ENCODE results near the gene PYY.
"Not testable (repeated sequence)": the region's sequence is repeated elsewhere in the genome, so short reads cannot be mapped to it uniquely, and the experiment has no call there.

The PYY gene

DNA sequence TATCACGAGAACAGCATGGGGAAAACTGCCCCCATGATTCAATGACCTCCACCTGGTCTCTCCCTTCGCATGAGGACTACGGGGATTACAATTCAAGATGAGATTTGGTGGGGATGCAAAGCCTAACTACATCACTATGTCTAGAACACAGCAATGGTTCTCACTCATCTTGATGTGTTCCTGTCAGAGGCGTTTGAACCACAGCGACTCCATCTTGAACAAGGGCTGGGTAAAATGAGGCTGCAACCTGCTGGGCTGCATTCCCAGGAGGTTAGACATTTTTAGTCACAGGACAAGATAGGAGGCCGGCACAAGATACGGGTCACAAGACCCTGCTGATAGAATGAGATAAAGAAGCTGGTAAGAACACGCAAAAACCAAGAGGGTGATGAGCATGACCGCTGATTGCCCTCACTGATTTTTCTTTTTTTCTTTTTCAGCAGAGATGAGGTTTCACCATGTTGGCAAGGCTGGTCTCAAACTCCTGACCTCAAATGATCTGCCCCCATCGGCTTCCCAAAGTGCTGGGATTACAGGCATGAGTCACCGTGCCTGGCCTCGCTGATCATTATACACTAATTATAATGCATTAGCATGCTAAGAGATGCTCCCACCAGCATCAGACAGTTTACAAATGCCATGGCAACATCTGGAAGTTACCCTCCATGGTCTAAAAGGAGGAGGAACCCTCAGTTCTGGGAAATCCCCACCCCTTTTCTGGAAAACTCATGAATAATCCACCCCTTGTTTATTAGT lies 8.5 kb downstream of the PYY start:
- no peak for DNase-seq (ENCODE audit: low read depth in 2 of 2)

DNA sequence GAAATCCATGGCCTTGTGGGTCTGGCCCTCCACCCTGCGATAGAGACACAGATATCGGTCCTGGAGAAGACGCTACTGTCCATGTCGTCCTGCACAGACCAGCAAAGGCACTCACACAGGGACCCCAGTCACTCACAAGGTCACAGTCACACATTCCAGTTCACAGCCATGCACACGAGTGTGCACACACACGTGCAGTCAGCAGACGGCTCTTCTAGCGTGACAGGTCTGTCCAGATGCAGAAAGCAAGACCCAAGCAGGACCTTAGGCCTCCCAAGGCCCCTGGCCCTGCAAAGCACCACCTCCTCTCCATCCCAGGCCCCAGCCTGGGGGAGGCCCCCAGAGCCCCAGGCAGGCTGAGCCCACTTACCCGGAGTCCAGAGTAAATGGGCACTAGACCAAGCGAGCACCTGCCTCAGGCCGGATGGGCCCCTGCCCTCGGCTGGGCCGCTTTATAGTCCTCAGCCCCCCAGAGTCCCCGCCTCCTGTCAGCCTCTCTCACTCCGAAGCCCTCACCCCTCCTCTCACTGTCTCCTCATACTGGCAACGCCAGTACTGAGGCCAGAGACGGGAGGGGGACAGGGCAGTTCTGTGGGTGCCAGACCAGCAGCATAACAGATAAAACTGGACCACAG lies 11.6 kb downstream of the PYY start, which contains the start of gene PPY:
Gene PPY, minus strand, starts transcription at position 426 of the 635 bp plus-strand sequence. CDS start 822 bp downstream, outside the sequence.
- DNase-seq (ENCODE audit: low read depth in 2 of 2), result no peak

DNA sequence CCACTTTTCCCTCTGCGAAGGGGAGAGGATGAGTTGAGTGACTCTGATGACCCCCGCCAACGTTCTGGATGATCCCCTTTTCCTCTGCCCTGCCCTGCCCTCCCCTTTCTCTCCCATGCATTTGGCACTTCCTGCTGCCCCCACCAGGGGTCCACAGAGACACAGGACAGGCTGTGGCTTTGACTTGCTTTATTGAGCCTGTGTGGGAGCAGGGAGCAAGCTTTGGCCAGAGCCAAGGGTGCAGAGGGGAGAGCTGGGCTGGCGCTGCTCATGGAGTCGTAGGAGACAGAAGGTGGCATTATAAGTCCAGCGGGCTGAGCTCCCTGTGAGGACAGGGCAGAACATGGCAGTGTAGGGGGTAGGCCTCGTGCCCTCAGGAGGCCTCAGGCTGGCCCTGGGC lies 13.1 kb downstream of the PYY start:
- DNase-seq (ENCODE audit: low read depth in 2 of 2), result no peak

DNA sequence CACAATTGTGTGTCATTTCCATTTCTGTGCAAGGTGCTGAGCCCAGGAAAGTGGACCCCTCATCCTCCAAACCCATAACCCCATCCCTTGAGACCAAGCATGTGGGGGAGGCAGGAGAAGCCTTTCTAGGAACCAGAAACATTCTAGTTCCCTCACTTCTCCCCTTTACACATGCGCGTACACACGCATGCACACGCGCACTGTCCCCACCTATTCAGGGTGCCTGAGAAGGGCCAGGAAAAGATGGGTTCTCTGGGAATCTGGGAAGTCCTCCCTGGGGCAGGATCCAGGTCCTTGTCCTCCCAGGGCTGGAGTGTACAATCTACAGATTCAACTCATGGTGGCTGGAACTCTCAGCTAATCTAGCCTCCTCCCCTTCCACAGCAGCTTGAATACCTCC lies 13.9 kb downstream of the PYY start:
- no peak for DNase-seq (ENCODE audit: low read depth in 2 of 2)

DNA sequence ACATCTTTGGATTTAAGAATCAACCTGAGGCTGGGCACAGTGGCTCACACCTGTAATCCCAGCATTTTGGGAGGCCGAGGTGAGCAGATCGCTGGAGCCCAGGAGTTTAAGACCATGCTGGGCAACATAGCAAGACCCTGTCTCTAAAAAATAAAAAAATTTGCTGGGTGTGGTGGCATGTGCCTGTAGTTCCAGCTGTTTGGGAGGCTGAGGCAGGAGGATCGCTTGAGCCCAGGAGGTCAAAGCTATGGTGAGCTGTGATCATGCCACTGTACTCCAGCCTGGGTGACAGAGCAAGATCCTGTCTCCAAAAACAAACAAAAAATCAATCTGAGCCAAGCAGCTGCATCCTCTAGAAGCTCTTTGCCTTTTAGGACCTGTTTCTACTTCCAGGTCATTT lies 14.3 kb downstream of the PYY start:
- not testable (repeated sequence) for DNase-seq (ENCODE audit: low read depth in 2 of 2)

DNA sequence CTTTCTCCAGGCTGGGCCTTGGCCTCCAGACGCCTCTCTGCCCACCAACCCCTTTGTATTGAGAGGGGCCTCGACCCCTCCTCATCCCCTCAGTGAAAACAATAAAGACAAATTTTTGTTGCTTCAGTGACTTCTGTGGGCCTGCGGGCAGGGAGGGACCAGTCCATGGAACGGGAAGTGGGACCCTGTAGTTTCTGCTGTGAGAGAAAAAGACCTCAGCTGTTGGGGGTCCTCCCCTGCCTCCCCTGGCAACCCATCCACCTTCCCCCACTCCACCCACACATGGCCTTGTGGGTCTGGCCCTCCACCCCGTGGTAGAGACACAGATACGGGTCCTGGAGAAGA lies 14.9 kb downstream of the PYY start:
- no peak for DNase-seq (ENCODE audit: low read depth in 2 of 2)

DNA sequence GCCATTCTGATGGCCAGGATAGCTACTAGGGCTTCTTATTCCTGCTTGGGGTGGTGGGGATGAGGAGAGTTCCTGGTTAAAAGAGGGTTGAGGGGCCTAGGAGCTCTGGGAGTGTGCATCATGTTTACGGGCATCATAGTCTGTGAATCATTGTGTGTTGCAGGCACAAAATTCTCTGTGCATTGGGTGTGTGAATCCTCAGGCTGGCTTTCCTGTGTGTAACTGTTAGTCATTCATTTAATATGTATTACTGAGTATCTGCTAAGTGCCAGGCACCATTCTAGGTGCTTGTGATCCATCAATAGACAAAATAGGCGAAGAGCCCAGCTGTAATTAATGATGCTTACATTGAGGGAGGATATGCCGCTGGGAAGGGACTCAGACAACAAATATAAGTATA lies 17.3 kb downstream of the PYY start:
- no peak for DNase-seq (ENCODE audit: low read depth in 2 of 2)

DNA sequence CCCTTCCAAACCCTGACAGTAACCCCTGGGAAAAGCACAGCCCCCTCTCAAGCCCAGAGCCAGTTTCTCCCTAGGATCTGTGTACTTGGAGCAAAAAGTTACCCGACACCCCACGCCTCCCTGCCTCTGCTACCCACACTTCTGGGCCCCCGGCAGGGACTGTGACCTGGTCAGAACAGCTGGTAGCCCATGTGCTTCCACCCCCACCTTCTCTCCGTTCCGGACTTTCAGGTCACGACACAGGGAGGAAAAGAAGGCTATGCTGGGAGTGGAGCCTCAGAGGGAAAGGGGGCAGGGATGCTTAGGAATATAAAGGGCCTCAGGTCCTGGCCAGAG lies 17.8 kb downstream of the PYY start:
- no peak for DNase-seq (ENCODE audit: low read depth in 2 of 2)

DNA sequence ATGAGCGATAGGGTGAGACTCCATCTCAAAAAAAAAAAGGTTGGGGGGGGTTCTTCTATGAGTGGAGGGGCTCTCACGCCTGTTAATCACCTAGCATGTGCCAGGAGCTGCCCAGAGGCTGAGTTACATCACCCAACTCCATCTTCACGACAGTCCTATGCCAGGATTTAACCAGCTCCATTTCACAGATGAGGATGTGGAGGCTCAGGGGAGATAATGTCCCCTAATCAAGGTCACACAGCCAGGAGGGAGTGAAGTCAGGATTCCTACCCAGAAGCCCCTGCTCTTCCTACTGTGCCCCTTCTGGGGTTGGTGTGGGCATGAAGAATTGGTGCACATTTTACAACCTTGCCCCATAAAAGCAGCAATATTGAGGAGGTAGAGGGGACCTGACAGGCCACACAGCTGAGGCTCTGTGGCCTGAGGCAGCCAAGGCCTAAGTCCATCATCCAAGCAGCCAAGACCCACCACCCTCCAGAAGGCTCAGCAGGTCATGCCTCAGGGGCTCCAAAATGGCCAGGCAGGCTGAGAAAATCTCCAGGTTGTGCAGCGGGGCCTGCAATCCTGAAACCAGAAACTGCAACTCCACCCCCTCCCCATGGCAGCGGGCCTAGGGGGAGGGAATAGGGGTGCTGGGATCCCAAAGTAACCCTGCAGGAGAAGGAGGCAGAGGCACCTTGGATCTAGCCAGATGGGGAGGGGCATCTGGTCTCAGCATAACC lies 18.4 kb downstream of the PYY start:
- DNase-seq (ENCODE audit: low read depth in 2 of 2), result no peak

DNA sequence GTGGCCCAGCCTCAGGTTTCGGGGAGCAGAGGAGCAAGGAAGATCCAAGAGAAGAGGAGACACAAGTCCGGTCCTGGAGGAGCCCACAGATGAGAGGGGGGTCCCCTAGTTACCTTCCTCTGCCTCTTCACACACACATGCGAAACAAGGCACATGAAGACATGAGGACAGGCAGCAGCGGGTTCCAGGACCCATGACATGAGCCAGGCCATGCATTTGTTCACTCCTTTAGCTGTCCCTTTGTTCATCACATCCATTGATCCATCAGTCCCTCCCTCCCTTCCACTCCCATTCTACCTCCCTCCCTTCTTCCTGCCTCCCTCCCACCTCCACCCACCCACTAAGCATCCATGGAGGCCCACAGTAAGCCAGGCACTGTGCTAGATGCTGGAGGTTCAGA lies 20.8 kb downstream of the PYY start:
- DNase-seq (ENCODE audit: low read depth in 2 of 2), result no peak

DNA sequence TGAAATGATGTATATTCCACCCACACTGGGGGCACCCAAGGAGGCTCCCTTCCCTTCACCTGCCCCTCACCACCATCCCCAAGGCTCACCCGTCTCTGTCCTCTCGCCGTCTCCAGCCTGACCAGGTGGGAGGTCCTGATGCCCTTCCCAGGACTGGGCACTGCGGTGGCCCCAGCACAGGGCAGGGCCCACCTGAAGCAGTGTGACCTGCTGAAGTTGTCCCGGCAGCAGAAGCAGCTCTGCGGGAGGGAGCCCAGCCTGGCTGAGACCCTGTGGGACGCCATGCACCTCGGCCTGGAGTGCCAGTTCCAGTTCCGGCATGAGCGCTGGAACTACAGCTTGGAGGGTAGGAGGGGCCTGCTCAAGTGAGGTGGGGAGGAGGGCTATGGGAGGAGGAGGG lies 21.4 kb downstream of the PYY start:
- no peak for DNase-seq (ENCODE audit: low read depth in 2 of 2)

DNA sequence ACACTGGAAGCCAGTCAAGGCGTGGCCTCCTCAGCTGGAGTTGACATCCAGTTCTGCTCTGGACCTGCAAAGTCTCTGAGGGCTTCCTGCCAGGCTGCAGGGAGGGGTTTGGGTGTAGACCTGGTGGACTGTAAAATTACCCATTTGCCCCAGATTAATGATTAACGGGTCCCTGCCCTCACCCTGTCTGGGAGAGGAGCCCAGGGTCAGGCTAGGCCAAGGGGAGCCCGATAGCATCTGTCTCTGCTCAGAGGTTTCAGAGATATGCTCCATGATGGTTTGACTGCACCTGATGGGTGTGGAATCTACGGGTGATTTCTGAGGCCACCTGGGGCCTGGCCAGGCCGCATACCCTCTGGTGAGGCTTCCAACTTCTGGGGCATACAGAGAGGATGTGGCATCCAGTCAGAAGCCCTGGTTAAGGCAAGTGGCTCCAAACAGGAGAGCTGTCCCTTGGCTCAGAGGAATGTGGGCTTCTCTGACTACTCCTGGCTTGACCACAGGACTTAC lies 22.6 kb downstream of the PYY start:
- DNase-seq (ENCODE audit: low read depth in 2 of 2), result no peak

DNA sequence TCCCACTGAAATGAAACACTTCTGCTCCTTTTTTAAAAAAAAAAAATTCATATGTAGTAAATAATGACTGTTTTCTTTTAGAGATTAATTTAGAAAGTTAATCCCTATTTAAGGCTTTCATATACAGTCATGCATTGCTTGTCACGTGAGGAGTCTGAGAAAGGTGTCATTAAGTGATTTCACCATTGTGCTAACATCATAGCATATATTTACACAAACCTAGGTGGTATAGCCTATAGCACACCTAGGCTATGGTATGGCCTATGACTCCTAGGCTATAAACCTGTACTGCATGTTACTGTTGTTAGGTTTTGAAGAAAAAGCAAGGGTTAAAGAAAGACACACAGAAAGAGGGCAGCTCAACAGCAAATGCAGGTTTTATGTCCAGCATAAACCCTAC lies 25.1 kb downstream of the PYY start:
- DNase-seq (ENCODE audit: low read depth in 2 of 2), result no peak

DNA sequence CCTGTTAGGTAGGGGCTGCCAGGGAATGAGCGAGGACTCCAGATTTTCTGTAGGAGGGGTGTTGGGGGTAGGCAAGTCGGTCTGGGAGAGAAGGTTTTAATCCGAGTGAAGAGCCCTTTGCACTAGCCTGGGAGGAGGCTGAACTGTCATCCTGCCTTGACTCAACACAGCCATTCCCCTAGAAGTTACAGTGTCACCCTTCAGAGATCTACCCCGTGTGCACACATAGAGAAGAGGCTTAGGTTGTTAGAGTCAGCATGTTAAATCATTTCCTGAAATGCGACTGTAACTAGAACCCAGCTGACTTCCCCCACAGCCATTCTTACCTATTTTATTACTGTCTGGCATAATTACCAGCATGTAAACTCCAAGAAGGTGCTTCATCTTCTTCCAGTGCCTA lies 25.8 kb downstream of the PYY start:
- not testable (repeated sequence) for DNase-seq (ENCODE audit: low read depth in 2 of 2)

DNA sequence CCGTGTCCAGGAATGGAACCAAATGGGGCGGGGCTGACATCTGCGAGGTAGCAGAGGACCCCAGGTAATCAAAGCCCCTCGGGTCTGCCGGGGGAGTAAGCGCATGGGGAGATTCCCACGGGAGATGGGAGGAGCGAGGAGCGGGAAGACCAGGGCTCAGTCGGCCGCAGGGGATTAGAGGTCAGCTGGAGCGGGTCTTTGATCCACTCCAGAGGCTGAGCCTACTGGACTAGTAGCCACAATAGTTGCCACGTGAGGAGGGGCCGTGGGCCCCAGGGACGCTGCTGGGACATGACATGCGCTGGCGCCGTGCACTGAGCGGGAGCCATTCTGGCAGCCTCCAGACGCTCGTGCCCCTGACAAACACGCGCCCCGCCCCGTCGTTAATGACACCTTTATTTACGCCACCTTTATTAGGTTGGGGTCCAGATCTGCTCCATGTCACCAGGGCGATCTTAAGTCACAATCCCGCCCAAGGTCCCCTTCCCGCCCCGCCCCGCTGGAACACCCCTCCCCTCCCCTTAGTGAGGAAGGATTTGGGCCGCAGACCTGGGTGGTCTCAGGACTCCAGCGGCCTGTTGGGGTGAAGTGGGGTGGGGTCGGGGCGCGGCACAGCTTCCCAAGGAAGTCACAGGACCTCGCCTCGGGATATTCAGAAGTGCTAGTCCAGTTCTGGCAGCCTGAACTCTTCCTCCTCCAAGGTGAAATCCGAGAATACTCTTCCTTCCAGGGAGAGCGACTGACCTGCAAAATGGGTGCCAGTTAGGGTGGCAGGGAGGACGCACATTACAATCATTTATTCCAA lies 26.5 kb downstream of the PYY start:
- no peak for DNase-seq (ENCODE audit: low read depth in 2 of 2)

DNA sequence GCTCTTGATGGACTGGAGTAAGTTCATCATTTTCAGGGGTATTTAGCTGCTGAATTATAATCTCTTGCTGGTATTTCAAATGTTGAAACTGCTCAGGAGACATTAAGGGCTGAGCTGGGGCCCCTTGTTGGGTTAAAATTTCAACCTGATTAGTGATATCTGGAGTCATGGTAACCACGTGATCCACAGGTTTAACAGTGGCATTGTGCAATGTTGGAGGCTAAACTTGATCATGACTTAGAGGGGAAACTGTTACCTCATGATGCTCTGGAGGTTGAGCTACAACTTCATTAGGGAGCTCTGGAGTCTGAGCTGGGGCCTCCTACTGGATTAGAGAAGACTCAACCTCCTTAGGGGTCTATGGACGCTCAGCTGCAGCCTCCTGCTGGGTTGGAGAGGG lies 29.2 kb downstream of the PYY start:
- no peak for DNase-seq (ENCODE audit: low read depth in 2 of 2)

DNA sequence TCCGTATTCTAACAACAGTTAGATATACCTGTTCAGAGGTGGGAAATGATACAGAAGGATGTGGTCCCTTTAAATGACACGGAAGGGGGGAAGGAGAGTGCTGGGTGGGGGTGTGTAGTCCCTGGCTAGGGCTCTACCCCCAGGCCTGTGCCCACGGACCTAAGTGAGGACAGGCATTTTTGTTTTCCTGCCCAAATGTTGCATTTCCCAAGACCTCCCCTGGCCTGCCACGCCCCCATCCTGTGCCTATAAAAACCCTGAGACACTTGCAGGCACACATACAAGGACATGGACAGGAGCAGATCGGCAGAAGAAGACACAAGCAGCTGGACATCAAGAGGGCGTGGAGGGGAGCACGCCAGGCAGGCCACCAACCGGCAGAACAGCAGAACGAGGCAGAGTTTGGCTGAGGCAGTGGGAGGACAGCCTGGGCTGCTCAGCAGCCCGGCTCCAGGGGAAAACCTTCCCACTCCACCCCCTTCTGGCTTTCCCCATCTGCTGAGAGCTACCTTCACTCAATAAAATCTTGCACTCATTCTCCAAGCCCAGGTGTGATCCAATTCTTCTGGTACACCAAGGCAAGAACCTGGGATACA lies 33.1 kb downstream of the PYY start:
- no peak for DNase-seq (ENCODE audit: low read depth in 2 of 2)

DNA sequence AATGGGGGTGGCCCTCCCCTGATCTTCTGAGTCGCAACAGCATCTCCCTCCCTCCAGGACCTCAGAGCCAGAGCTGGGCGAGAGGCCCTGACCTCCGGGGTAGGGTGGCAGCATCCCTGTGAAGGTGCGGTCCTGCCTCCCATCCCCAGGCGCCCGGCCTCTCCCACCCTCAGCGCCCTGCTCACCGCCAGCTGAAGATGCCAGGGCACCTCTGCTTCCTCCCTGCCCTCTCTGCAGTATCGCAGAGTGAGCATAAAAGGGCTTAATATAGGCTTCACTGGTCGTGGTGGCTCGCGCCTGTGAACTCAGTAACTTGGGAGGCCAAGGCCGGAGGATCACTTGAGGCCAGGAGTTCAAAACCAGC lies 35.7 kb downstream of the PYY start:
- DNase-seq (ENCODE audit: low read depth in 2 of 2), result no peak

DNA sequence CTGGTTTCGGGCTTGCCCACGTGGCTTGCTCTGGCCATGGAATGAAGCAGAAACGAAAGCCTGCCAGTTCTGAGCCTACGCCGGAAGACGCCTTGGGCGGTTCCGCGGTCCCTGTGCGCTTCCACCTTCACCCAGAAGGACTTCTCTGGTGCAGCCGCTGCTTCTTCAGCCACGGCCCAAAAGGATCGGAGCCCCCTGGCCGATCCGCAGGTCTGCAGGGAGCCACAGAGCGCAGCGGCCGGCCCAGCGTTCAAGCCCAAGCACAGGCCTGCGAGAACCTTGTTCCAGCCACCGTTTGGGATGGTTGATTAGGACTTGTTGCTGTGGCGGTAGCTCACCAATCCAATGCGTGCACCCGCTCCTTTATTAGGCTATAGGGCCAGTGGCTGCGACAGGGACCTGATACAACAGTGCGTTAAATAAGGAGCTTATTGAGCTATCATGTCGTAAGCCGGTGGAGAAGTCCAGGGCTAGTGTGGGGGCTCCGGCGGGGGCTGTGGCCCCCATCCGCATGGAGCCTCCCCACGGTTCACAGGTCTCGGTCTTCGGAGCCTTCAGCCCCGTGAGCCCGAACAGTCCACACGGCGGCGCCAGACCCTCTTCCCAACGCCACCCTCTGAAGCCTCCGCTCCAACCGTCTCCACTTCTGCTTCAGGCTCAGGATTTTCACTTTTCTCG lies 36.3 kb downstream of the PYY start:
- no peak for DNase-seq (ENCODE audit: low read depth in 2 of 2)

DNA sequence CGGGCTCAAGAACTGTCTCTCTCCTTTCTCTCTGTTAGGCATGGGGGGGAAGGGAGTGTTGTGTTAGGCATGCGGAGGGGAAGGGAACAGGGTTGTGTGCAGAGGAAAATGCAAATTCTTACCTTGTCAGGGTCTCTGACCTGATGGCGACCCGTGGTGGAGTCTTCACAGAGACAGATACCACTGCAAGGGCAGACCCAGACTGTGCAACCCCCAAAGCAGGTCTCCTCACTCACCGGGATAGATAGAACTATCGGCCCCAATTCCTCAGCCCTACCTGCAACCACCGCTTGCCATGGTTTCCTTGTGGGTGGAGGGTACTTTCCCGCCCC lies 36.8 kb downstream of the PYY start:
- DNase-seq (ENCODE audit: low read depth in 2 of 2), result no peak

DNA sequence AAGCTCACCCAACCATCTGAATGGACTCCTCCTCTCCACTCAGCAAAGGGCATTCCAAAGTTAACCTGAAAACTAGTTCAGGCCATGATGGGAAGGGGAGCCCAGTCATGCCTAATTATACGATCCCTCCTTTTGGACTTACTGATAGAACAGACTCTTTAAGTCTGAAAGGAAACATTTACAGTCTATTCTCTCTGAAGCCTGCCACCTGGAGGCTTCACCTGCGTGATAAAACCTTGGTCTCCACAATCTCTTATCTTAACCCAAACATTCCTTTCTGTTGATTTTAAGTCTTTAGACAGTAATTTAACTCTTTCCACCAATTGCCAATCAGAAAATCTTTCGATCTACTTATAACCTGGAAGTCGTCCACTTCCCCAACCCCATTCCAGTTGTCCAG lies 37.4 kb downstream of the PYY start:
- no peak for DNase-seq (ENCODE audit: low read depth in 2 of 2)
